NCI-H226 (cell line): ENCODE results near the gene TPPP.
"Not testable (repeated sequence)": the region's sequence is repeated elsewhere in the genome, so short reads cannot be mapped to it uniquely, and the experiment has no call there.

Source experiments
- DNase-seq: peaks from one replicate; pipeline ENCODE4 v3.0.0-alpha.2; 2015

The TPPP gene

DNA sequence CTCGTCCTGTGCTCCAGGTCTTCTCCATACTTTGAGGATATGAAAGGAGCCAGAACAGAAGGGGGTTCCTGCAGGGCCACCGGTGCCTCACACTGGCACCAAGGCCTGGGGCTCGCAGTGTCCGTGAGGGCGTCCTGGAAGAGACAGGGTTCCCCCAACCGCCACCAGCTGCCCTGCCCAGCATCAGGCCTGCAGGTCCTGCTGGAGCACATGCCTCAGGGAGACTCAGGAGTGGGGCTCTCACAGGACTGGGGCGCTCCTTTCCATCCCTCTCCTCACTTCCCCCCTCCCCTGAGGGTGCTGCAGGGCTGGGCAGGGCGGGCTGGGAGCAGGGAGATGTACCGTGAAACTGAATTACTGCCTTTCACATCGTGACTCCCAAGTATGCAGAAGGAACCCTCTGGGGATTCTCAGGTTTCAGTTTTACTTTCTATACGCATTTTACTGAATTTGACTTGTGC, 49.3 kb downstream of the TPPP start:
- no peak for DNase-seq

DNA sequence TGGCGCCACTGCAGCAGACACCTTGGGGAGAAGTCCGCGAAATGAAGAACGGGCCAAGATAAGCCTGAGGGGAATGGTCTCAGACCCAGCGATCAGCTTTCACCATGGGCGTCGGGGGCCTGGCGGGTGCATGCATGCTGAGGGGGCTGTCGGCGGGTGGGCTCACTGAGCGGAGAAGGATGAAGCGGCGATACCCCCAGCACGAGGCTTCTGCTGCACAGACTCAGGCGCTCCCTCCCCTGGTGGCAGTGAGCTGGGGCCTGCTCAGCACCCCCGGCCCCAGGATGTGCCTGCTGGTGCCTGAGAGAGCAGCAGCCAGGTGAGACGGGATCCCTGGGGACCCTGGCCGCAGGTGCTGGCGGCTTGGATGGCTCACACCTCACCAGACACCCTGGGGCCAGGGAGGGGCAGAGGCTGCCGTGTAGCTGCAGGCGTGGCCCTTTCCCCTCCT, 49.8 kb downstream of the TPPP start:
- DNase-seq: no peak

DNA sequence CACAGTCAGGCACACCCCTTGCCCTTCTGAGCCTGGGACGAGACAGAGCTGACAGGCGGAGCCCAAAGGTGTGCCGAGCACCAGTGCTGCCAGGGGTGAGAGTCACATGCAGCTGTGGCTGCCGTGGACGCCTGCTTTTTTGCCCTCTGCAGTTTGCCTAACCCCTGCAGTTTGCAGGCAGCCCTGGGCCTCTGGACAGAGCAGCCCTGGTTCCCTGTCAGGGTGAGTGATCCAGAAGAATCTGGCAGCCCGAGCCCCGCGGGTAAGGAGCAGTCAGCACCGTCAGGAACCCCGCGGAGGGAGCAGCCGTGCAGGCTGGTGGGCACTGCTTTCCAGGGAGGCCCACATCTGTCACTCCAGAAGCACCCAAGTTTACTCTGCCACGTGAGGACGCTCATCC, 50.7 kb downstream of the TPPP start:
- DNase-seq: no peak

DNA sequence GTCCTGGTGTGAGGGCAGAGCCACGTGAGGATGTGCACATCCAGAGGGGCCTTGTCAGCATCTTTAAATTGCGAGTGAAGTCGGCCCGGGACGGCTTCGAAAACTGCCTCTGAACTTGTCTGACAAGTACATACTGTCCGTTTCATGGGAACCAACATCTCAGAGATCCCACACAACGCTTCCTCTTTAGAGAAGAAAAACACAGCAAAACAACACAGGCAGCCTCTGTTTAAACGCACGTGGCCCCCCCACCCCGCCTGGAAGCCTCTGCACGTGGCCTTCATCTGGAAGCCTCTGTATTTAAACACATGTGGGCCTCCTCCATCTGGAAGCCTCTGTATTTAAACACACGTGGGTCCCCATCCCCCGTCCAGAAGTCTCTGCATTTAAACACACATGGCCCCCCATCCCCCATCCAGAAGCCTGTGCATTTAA, 51.8 kb downstream of the TPPP start:
- no peak for DNase-seq

DNA sequence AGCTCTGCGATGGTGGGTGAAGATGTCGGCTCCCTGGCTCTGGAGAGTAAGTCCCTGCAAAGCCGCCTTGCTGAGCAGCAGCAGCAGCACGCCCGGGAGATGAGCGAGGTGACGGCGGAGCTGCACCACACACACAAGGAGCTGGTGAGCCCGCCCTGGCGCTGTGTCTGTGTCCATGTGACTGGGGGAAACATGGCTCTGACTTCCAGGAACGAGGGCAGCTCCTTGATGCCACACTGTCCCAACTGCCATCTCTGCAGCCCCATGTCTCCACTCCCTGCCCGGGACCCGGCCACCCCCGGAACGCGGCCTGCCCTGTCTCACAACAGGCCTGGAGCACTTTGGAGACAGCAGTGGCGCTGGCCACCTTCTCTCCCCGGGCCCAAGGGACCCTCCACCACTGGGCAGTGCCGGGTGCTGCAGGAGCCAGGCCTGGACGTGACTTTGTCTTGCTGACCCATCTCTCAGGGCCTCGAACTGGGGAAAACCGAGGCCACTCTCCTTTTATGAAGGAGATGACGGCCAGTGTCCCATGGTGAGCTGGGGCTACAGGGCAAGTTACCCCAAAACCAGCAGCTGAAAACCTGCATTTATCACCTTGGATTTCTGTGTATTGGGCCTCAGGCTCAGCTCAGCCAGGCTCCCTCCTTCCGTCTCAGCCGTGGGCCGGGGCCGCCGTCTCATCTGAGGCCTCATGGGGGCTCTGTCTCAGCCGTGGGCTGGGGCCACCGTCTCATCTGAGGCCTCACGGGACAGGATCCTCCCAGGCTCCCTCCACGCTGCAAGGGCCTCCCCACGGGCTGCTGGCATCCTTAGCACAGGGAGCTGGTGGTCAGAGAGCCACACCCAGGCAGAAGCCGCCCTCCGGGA, 52.5 kb downstream of the TPPP start:
- DNase-seq: no peak

DNA sequence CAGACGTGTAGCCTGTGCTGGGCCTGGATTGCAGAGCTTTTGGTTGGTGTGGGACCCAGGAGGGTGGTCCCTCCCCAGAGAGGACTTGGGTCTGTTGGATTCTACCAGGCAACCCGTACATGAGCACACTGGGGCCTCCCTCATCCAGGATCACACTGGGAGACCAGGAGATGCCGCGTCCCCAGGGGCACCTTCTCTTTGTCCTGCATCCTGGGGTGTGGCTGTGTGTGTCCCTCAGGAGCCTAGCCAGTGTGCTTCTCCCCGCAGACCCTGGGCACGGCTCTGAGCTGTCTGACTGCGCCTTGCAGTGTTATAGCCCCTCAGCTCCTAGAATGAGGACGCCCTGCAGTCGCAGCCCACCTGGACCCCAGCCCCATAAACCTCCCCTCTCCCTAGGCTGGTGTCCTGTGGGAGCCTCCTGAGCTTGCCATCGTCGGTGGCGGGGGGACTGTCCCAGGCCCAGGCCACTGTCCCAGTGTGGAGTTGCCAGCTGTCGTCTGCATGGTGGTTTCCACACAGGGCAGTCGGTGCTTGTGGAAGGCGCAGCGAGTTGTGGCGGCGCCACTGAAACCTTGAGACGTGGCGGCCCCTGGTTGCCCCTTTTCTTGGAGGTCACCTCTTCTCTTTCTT, 53.5 kb downstream of the TPPP start:
- no peak for DNase-seq

DNA sequence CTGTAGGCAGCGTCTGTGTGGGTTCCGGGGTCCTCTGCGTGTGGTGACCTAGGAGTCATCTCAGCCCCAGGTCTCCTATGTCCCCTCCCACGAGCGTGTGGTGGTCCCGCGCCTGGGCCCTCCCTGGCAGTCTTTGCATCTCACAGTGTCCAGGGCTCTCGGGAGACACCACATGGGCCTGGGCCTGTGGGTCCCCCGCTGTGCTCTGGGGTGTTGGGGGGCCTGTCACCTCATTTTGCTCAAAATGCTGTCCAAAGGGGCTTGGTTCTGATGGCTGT, 54.0 kb downstream of the TPPP start:
- no peak for DNase-seq

DNA sequence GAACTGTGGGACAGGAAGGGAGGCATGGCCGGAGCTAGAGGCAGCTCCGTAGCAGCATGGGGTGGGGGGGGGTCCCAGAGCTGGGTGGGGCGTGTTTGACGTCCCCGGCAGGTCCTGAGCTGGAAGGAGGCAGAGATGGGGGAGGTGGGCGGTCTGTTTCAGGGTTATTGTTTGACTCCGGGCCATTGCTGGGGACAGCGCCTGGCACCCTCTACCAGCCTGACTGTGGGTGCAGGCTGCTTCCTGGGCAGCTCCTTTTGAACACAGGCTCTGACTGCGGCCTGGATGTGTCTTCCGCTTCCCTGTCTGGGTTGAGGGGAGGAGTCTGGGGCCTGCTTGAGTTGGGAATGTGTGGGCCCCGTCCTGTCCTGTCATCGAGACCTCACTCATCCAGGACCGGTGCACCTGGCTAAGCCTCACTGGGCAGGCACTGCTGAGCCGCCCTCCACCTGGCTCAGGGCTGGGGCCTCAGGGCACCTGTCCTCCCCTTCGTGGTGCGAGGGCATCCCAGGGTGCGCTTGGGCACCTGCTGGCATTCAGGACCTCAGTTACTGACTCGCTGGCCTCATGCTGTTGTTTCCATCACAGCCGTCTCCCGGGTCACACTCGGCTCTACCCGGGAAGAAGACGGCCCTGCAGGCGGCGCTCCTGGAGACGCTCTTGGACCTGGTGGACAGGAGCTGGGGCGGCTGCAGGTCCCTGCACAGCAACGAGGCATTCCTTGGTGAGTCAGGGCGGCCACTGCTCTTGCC, 54.5 kb downstream of the TPPP start:
- no peak for DNase-seq

DNA sequence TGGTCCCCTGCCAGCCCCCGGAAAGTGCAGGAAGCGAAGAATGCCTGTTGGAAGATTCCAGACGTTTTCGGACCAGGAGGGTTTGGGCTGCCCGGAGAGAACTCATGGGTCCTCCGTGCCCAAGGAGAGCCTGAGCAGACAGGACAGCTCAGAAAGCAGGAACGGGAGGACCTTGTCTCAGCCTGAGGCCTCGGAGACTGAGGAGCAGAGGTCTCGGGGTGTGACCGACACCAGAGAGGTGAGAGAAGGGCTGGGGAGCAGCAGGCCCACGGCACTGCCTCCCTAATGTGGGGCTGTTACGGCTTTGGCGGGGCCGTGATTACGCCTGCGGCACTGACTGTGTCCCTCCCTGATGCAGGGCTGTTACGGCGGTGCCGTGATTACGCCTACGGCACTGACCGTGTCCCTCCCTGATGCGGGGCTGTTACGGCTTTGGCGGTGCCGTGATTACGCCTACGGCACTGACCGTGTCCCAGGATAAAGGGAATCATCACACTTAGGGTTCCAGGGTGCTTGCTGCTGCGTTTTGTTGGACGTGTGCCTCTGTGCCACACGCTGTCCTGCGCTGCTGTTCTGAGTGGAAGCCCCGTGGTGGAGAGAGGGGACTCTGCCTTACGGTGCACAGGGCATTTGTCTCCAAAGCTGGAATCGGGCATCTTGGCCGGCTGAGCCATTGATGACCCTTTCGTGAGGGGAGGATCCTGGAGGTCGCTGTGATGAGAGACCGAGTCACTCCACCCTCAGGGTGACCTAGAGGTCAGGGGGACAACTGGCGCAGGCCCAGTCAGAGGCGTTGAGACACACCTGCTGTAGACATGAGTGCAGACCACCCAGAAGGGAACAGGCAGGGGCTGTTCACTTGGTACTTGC, 55.3 kb downstream of the TPPP start:
- DNase-seq: no peak

DNA sequence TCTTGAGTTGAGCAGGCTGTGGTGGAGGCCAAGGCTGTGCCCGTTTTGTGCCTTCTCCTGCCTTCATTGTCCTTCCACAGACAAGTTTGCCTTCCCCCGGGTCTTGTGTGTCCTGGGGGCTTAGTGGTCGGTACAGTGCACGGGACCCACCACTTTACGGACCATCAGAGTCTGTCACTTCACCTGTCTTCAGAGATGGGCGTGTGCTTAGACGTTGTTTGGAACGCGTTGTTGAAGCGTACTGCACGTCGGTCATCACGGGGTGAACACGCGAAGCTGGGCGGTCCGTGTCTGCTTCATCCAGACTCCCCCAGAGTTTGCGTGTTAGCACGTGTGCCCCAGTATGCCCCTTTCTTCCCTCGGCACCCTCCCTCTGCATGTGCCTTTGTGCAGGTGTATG, 56.2 kb downstream of the TPPP start:
- no peak for DNase-seq

DNA sequence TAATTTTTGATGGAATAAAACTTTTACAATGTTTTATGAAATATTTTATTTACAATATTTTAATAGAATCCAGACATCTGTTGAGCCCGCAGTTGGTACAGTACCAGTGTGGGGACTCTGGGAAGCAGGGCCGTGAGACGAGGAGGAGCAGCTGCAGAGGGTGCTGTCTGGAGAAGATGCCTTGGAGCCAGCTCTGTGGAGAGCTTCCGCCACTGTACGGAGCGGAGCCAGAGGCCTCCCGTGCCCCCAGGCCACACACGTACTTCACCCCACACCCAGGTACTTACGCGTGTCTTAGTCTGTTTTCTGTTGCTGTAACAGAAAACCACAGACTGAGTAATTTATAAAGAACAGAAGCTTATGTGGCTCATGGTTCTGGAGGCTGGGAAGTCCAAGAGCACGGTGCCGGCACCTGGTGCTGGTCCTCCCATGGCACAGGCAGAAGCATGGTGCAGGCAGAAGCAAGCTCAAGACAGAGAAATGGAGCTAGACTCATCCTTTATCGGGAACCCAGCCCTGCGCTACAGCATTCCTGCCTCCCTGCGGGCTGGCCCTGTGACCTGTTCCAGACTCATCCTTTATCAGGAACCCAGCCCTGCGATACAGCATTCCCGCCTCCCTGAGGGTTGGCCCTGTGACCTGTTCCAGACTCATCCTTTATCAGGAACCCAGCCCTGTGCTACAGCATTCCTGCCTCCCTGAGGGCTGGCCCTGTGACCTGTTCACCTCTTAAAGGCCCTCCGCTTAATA, 57.7 kb downstream of the TPPP start:
- no peak for DNase-seq

DNA sequence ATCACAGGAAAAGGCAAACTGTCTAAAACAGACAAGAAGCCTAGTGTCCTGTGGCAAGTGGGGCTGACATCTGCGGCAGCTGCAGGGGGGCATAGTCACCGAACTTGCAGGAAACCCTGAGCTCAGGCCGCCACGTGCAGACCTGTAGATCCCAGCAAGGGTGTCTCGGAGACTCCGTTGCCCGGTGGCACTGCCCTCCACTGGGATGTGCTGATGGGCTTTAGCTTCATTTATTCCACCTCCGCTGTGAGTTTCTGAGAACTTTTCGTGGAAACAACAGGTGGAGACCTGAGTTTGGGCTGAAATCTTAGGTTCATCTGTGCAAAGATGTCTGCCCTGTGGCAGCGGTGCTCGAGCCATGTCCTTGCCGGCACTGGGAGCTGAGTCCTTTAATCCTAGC, 59.0 kb downstream of the TPPP start:
- DNase-seq: no peak

DNA sequence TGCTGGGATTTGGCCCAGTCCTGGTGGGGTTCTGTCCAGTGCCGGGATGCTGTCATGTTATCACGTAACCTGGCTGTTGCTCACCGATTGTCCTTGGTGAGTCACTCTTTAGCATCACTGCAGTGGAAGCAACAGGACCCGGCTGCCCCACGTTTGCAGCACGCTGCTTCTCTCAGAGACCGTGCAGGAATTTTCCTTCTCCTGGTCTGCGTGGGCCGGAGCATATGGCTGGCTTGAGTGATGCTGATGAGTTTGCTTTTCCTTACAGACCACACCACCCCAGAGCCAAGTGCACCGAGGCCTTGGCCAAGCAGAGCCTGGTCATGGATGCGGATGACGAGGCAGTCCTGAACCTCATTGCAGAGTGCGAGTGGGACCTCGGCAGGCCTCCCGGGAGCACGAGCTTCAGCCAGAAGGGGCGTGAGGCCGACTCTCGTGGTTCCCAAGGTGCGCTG, 59.6 kb downstream of the TPPP start:
- DNase-seq: no peak

DNA sequence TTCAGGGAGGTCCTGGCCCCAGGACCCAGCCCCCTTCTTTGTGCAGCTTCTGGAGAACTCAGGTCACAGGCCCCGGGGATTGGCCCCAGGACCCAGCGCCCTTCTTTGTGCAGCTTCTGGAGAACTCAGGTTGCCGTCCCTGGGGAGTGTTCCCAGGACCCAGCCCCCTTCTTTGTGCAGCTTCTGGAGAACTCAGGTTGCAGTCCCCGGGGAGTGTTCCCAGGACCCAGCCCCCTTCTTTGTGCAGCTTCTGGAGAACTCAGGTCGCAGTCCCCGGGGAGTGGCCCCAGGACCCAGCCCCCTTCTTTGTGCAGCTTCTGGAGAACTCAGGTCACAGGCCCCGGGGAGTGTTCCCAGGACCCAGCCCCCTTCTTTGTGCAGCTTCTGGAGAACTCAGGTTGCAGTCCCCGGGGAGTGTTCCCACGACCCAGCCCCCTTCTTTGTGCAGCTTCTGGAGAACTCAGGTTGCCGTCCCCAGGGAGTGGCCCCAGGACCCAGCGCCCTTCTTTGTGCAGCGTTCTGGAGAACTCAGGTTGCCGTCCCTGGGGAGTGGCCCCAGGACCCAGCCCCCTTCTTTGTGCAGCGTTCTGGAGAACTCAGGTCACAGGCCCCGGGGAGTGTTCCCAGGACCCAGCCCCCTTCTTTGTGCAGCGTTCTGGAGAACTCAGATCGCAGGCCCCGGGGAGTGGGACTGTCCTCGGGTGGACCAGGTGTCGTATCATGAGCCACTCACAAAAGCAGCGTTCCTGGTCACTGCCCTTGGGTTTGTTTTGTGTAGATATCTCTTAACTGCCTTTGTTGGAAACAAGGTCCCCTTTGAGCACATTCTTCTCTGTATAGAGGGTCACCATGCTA, 64.6 kb downstream of the TPPP start:
- not testable (repeated sequence) for DNase-seq

DNA sequence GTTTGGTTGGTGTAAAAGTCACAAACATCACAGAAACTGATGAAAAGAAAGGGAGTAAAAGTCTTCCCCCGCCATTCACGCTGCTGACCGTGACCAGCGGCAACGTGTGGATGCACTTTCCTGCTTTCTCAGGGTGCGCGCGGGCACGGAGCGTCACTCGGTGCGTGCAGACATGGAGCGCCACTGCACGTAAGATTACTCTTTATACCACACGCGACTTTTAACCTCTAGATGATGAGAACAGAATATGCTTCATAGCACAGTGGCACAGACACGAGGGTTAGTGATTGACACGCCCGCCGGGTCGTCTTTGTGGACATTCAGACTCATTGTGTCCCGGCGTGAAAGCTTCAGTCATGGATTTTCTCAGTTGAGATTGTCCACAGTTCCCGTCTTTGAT, 65.3 kb downstream of the TPPP start:
- DNase-seq: no peak

DNA sequence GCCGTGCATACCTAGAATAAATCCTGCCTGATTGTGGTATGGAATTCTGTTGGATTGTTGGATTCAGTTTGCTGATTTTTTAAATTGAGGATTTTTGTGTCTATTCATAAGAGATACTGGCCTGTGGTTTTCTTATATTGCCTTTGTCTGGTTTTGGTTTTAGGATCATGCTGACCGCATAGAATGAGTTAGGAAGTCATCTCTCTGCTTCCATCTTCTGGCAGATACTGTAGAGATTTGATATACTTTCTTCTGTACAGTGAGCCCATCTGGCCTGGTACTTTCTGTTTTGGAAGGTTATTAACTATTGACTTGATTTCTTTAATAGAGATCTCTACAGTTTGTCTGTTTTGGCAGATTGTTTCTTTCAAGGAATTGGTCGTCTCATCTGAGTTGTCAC, 66.3 kb downstream of the TPPP start:
- DNase-seq: no peak

DNA sequence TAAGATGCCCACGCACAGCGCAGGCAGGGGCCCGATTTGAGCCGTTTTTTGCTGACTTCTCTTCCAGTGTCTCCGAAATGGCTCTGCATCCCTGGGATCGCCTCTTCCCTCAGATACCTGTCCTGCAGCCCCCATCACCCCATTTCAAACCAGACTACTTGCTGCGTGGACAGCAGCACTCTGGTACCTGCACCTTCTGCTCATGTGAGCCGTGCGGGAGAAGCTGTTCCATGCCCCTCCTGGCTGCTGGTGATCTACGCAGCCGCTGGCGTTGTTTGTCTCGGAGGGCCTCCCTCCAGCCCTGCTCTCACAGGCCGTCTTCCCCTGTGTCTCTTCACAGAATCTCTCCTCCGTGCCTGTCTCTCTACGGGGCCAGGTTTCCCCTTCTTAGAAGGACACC, 67.6 kb downstream of the TPPP start:
- DNase-seq: no peak

DNA sequence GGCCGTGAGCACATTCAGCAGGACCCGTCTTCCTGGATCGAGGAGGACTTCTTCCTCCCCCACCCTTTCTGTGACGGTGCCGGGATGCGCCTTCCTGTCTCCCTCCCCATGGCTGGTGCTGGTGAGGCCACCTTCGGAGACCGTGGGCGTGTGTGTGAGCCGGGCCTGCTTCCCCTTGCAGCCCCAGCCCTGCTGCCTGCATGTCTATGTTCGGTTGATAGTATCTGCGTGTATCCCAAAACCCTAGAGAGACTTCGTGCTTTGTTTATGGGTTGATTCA, 68.3 kb downstream of the TPPP start:
- DNase-seq: no peak

DNA sequence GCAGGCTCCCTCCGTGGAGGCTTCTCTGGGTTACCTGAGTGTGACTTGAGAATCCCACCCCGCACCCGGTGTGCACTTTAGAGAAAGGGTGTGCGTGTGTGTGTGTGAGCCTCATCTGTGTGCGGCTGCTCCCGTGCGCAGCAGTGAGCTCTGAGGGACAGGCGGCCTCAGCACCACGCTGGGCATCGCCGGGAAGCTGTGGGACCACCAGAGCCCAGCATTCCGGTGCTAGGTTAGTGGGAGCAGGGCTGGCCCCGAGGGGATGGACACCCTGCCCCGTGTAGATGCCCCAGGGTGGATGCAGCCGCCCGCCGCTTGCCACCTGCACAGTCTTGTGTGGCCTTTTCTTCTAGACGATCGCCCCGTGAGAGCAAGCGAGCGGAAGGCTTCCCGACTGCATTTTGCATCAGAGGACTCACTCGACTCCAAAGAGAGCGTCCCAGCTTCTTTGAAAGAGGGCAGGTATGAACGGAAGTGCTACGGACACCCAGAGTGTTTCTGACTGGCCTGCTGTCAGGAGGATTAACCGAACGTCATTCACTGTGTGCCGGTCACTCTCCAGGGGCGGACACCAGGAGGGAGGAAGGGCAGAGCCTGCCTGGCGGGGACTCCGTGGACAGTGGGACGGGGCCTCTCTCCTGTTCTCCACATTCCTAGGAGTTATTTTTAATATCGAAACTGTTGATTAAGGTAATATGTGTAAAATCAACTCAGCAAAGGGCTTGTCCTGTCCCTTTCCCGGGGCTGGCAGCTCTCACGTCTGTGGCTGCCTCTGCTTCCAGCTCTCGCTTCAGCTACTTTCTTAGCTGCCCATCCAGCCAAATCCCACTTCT, 68.8 kb downstream of the TPPP start:
- DNase-seq: no peak

DNA sequence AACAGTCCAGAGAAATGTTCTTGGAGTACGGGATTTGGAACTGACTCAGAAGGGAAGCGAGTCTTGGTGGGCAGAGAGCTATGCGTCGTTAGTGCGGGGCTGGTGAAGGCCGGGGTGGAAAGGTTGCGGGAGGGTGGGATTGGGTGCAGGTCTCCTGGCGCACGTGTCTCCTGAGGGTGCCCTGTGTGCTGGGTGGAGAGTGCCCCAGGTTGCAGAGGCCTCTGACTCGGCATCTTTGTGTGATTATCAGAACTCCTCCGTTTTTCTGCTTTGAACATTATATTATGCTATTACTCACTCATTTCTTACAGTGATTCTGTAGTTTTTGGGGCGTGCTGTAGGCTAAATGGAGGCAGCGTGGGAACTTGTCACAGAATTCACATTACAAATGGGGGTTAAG, 69.6 kb downstream of the TPPP start:
- no peak for DNase-seq
